Activated CD8-positive, alpha-beta memory T cell treated with anti-CD3 and anti-CD28 coated beads, Interleukin-2, amount 50 U/mL, for 24 hours (primary cell): ENCODE results near the gene RAB4A.

Experiments
- DNase-seq: peaks from one replicate; pipeline ENCODE4 v3.0.0-alpha.2; 2020; ENCODE audit errors: extremely low read depth

Gene RAB4A

DNA sequence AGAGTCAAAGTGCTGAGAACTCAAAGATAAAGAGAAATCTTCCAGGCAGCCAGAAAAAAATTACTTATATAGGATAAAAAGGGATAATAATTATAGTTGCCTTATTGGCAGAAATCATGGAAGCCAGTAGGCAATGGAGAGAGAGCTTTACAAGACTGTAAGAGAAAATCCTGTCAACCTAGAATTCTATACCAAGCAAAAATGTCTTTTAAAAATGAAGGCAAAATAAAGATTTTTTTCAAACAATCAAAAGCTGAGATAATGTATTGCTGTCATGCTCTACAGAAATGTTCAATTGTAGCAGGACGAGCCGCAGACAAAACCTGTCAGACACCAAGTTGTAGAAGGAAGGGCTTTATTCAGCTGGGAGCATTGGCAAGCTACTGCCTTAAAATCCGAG lies 26.8 kb upstream of the RAB4A start:
- no peak for DNase-seq

DNA sequence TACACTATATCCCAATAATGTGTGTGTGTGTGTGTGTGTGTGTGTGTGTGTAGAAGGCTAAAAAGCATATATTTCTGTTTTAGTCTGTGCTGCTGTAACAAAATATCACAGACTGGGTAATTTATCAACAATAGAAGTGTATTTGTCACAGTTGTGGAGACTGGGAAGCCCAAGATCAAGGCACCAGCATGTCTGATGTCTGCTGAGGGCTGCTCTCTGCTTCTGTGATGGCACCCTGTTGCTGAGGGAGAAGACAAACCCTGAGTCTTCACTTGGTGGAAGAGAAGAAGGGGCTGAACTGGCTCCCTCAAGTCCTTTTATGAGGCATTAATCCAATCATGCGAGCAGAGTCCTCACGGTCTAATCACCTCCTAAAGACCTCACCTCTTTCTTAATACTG lies 23.0 kb upstream of the RAB4A start:
- no peak for DNase-seq

DNA sequence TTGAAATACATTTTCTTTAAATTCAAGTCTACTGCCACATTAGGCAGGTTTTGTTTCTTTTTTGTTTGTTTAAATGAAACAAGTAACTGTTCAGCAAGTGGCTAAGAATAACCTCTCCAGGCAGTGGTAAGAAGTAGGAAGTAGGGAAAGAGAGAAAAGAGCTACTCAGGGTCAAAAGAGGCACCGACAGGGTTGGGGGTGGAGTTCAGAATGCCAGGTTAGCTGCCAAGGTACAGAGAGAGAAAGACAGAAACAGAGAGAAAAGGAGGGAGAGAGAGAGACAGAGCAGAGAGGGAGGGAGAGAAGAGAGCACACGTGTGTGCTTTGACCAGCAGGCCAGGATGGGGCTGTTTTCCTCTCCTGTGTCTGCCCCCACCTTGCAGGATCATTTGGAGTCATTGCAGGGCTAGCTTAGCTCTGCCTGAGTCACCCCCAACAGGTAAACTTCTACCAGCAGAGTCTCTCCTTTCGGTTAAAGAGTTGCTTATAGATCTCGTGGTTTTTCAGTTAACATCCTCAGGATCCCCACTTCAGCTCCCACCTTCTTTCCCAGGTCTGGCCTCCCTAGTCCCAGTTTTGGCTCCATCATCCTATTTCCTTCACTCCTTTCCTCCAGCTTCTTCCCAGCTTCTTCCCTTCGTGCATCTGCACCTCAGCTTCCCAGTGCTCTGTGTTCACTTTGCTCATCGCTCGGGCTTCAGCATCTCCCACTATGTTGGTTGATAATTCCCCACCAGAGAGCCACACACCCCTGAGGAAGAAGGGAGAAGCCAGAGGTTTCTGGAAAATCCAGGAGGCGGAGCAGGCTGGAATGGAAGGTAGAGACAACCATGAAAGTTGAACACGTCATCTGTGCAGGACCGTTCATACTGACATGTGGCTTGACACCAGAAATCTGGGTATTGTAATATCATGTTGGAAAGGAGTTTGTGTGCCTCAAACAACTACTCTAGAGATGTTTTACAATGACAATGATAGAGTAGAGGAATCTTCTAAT lies 21.8 kb upstream of the RAB4A start:
- DNase-seq: no peak

DNA sequence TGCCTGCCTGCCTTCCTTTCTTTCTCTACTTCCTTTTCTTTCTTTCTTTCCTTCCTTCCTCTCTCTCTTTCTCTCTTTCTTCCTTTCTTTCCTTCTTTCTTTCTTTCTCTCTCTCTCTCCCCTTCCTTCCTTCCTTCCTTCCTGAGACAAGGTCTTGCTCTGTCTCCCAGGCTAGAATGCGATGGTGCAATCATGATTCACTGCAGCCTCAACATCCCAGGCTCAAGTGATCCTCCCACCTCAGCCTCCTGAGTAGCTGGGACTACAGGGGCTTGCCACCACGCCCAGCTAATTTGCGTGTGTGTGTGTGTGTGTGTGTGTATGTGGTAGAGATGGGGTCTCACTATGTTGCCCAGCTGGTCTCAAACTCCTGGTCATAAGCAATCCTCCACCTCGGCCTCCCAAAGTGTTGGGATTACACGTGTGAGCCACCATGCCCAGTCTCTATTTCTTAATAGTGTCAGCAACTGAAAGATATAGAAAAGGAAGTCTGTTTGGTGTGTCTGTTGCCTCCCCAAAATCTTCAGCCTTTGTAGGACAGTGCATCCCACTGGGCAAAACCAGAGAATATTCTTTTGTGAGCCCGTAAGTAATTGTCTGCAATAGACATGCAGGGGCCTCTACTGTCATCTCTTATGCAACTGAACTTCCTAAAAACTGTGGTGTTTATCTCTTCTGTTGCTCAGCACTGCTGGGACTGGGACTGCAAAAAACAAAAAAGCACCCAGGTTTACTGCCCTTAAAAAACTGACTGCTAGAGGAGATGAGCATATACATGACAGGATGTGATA lies 20.9 kb upstream of the RAB4A start:
- no peak for DNase-seq

DNA sequence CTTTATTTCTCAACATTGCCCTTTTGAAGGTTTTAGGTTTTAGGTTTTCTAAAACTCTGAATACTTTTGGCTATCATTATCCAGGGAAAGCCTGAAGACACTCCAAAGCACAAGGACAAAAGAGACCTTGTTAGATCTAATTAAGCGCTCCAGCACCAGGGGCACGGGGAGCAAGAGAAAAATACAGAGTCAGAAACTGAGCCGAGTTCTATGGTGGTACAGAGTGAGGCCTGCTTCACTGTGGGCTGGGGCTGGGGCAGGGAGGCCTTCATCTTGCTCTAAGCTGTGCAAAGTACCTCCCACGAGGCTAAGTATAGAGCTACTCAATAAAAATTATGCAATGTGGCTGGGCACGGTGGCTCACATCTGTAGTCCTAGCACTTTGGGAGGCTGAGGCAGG lies 19.7 kb upstream of the RAB4A start:
- no peak for DNase-seq

- no peak for DNase-seq
These were observed 18.5 kb upstream of the RAB4A start for GRCh38 chr1:229252228-229252984.

GRCh38 chr1:229253151-229253974 lies 17.5 kb upstream of the RAB4A start:
- no peak for DNase-seq

DNA sequence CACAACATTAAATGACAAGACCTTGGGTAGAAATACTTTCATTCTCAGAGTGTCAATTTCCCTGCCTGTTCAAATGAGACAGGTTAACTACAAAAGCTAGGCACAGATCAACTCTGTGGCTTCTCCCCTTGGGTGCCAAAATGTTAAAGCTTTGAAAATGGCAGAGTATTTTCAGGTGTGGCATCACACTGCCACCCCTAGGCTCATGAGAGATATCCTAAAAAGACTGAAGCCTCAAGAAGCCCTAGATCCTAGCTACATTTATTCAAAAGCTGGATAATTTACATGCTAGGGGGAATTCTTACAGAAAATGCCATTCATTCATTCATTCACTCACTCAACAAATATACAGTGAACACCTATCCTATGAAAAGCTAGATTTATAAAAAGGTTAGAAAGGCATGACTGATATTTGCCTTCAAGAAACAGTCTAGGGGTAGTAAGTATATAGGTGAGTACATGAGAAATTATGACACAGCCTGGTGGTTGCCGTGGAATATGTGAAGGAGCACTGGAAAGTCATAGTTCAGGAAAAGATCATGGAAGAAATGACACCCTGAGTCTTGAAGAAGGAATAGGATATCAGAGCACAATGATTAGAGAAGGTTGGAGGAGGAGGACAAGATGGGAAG lies 15.9 kb upstream of the RAB4A start:
- no peak for DNase-seq

DNA sequence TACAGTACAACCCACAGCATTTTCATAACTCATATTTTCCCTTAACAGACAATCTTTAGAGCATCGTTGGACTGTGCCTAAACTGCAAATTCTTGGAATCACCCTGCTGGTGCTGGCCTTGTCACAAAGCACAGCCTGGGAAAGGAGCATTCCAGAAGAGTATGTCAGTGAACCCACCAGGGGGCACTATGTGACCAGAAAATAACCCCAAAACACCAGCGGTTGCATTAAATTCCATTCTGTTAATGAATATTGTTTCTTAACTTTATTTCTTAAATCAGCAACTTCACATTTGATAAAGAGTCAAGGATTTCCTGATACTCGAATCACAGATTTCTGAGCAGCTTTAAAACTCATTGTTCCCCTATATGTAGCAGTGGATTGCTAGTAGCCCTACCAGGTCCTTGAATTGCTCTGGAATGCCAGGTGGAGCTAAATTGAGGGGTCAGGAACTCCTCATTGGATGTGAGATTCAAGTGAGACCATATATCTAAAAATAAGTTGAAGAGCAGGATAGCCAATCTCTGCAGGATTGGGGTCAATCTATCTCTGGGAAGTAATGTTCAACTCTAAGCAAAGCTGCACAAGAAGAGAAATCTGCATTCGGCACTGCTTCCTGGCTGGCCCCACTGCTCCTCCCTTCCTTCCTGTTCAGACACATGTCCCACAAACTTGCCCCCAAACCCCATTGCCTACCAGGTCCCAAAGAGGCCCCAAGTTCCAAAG lies 12.7 kb upstream of the RAB4A start:
- DNase-seq: peak; percentile 24

DNA sequence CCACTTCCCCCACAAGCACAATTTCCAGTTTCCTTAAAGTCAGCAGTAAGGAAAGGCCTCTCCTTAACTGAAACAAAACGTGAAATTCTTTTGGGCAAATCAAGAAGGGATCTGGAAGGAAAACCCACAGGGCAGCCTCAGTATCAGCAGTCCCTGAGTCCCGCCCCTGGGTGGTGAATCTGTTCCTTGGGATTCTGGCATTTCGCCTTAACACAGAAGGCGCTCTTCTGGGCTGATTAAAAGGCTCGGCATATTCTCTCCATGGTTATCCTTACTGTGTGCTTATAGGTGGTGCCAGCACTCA lies 12.2 kb upstream of the RAB4A start:
- no peak for DNase-seq

GRCh38 chr1:229260297-229260696 lies 10.6 kb upstream of the RAB4A start:
- DNase-seq: no peak

- no peak for DNase-seq
These were observed 8.7 kb upstream of the RAB4A start for GRCh38 chr1:229262239-229262638.

DNA sequence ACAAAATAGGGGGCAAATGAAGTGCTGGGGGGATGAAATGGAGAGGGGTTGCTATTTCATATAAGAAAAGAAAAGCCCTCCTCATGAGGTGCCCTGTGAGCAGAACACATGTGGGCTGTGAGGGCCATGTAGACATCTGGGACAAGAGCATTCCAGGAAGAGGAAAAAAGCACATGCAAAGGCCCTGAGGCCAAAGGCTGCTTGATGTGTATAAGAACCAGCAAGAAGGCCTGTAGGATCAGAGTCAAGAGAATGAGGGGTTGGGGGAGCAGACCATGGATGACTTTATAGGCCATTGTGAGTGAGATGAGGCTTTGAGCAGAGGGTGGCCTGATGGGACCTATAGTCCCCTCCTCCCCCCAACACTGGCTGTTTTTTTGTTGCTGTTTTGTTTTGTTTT lies 7.7 kb upstream of the RAB4A start:
- no peak for DNase-seq

GRCh38 chr1:229264068-229264467 lies 6.8 kb upstream of the RAB4A start:
- no peak for DNase-seq

DNA sequence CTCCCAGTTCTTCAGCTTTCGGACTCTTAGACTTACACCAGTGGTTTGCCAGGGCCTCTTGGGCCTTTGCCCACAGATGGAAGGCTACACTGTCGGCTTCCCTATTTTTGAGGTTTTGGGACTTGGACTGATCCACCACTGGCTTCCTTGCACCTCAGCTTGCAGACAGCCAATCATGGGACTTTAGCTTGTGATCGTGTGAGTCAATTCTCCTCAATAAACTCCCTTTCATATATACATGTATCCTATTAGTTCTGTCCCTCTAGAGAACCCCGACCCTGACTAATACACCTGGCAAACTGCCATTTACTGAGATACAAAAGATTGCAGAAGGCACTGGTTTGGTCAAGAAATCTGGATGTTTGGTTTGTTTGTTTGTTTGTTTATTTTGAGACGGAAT lies 6.4 kb upstream of the RAB4A start:
- DNase-seq: no peak

- DNase-seq: no peak
These were observed 4.6 kb upstream of the RAB4A start for GRCh38 chr1:229266274-229266673.

DNA sequence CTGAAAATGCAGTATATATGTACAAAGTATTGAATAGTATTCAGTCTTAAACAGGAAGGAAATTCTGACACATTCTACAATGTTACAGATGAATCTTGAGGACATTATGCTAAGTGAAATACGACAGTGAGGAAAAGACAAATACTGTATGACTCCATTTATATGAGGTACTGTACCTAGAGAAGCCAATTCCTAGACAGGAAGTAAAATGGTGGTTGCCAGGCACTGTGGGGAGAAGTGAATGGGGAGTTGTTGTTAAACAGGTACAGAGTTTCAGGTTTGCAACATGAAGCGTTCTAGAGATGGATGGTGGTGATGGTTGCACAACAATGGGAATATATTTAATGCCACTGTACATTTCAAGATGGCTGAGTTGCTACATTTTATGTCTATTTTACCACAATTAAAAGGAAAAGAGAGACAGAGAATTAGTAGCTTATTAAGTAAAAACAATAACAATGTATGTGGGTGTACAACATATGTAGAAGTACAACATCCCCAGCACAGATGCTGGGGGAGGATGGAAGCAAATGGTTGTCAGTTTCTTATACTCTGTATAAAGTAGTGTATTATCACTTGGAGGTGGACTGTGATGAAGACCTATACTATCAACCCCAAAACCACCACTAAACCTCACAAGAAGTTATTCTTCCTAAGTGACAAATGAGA lies 3.9 kb upstream of the RAB4A start:
- DNase-seq: no peak

- DNase-seq: no peak
These were observed 2.4 kb upstream of the RAB4A start for GRCh38 chr1:229268505-229268904.

DNA sequence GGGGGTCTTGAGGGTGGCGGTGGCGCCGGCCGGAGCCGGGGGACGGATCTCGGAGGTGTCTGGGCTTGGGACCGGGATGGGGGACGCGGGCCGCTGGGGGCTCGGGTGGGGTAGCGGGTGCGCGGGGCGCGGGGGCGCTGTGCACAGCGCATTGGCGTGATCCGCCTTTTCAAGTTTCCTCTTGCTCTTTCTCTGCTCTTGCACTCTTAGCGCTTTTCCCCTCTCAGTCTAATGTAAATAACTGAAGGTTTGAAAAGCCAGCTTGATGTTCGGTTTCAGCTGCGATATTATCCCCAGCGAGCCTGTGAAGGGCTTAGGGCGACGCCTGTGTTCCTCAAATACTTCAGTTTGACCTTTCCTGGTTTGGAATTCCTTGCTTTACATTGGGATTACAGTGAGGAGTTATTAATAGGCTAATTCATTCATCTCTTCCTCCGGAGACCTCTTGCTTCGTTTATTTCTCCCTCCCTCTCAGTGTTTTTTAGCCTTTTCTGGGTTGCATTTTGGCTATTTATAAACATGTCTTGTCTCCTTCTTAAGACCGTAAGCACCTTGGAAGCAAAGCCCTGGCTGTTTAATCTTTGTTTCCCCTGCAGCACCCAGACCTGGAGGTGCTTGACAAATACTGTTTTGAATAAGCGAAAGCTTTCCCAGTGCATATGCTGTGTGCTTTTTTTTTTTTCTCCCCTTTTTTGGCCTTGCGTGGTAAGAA lies 693 bp downstream of the RAB4A start:
- DNase-seq: no peak
